ENCODE results near the gene FBXL7.

GRCh38 chr5:15757619-15758018 is 257.6 kb downstream of the FBXL7 start:
- no peak for TF ChIP-seq EP300 (conservative IDR thresholded peaks at IDR 0.05; ENCODE audit: poor library complexity, severe bottlenecking)
- no peak for TF ChIP-seq TAF1 (IDR thresholded peaks at IDR 0.05; ENCODE audit: low read depth)
- no peak for TF ChIP-seq SMC3 (conservative IDR thresholded peaks at IDR 0.05; ENCODE audit: poor library complexity)
